ENCODE measurements around the gene EPS15. TPM values are rescaled to one million over a fixed set of nuclear protein-coding genes. Genes with fewer than 3 reads are reported as not detected.
A peak's percentile ranks its signal among the peaks of the same experiment; 100 is the strongest.

The EPS15 gene
- total and polyA plus RNA-seq, 9 of the 15 experiments (the other 6 are each of a cell fraction or from before 2014, with no cell fraction given): 23.1 to 69.0 (median 41.7) TPM

- FAIRE-seq (no peak), ATAC-seq (peak; percentile 29; the same call in 2 of the 3 replicates), DNase-seq (ENCODE audit: extremely low read depth in 1 of 4, low spot score in 3 of 4) (no peak)
- no peak overlapping the region for H3K4me2 ChIP-seq (ENCODE audit: insufficient read depth, low read length)
- 48% methylated on average over 4 of the region's 4 CpGs for WGBS (ENCODE audit: insufficient coverage, low coverage, missing lambda C conversion rate)
- no TSS peak for BruUV-seq (replicated peaks)
- H3K4me1 ChIP-seq (replicated peaks in 1 of 2; ENCODE audit: control insufficient read depth in 2 of 2, insufficient read depth in 2 of 2, low read length in 2 of 2): peaks cover 2 to 20% of the 10 kb centered on the region in 2 experiments; a peak in 4 of 5 replicates
- H3K27me3 ChIP-seq (ENCODE audit: control insufficient read depth in 2 of 2, insufficient read depth in 2 of 2, low read length in 2 of 2): no peaks in the 10 kb centered on the region
- ChIA-PET POLR2A (interaction anchor here (1.3 kb wide), 2 partner anchors 9 to 19 kb away, joined by 5 to 6 read pairs; no protein-coding TSS in a partner anchor), CTCF (ENCODE audit: low intra/inter-chr PET ratio) (no interaction called here)
- TF ChIP-seq POLR2H (tag; IDR thresholded peaks at IDR 0.05; ENCODE audit: low read depth) (0 out of 2 replicates have a peak, but pooled peaks have one; percentile 23), EGR1 (conservative IDR thresholded peaks at IDR 0.05) (peak; percentile 52), BRD9 (IDR thresholded peaks at IDR 0.05; ENCODE audit: low read depth, partially characterized antibody) (no peak), MEIS2 (IDR thresholded peaks at IDR 0.05; ENCODE audit: partially characterized antibody) (peak; percentile 28), CBFA2T3 (IDR thresholded peaks at IDR 0.05) (peak; percentile 37), RAD51 (IDR thresholded peaks at IDR 0.05; ENCODE audit: borderline replicate concordance, low read depth) (no peak)
- no peak overlapping the region for H3K27ac ChIP-seq (ENCODE audit: extremely low read depth, low read depth, low read length)
- no peaks in the 10 kb centered on the region for H3K79me2 ChIP-seq (ENCODE audit: control insufficient read depth, insufficient read depth, low read length)
- no peak overlapping the region for H2AFZ ChIP-seq (ENCODE audit: low read depth, low read length)
- no peaks in the 10 kb centered on the region for H3K9me1 ChIP-seq (ENCODE audit: control insufficient read depth, insufficient read depth, low read length)
- intact Hi-C loops (cut with micrococcal nuclease) (no loop called here), in situ Hi-C loops (cut with MboI) (no loop called here)
- no peaks in the 10 kb centered on the region for H3K9me3 ChIP-seq (replicated peaks; ENCODE audit: control insufficient read depth, insufficient read depth, low read depth, low read length)
- no peaks in the 10 kb centered on the region for H4K20me1 ChIP-seq (replicated peaks; ENCODE audit: control insufficient read depth, insufficient read depth, low read length)
- H3K36me3 ChIP-seq (ENCODE audit: control insufficient read depth, insufficient read depth, low read length): no peaks in the 10 kb centered on the region; the same call in 2 of the 3 replicates
- H3K9ac ChIP-seq (ENCODE audit: insufficient read depth in 1 of 2, low read depth in 2 of 2, low read length in 2 of 2): no peak overlapping the region
- no peak overlapping the region for H3K4me3 ChIP-seq
Measured at GRCh38 chr1:51542158-51542953, 23.3 kb upstream of the EPS15 start.

Data from K562 (cell line).